Spleen (tissue), 11 donors: ENCODE results near the gene SBK2. TPM values are rescaled to one million over a fixed set of nuclear protein-coding genes. Genes with fewer than 3 reads are reported as not detected.

Source experiments
- DNase-seq: peaks from one replicate; pipeline ENCODE4 v3.0.0-alpha.2; 2020
- H3K27ac ChIP-seq, 8 donors: fragments of 200-600 bp; sonication (generic) in 7 of 8; 1 replicate in 4 of 8; 2 replicates in 4 of 8; pipeline versions ENCODE4 v1.5.0 to v1.8.0; 2016 to 2021; ENCODE audit warnings: inconsistent platforms in 4 of 8, mild to moderate bottlenecking in 4 of 8, moderate library complexity in 1 of 8
- H3K27me3 ChIP-seq, 7 donors: fragments of 200-600 bp; sonication (generic) in 6 of 7; replicated peaks in 1 of 7; 1 replicate in 4 of 7; 2 replicates in 3 of 7; pipeline versions ENCODE4 v1.5.0 to v1.8.0; 2016 to 2021; ENCODE audit warnings: inconsistent platforms in 3 of 7, mild to moderate bottlenecking in 1 of 7
- H3K36me3 ChIP-seq, 6 donors: fragments of 200-600 bp; sonication (generic) in 5 of 6; 1 replicate in 4 of 6; 2 replicates in 2 of 6; pipeline versions ENCODE4 v1.5.0 to v1.8.0; 2016 to 2021; ENCODE audit warnings: inconsistent platforms in 2 of 6
- H3K4me1 ChIP-seq, 6 donors: fragments of 200-600 bp; sonication (generic) in 5 of 6; 1 replicate in 3 of 6; 2 replicates in 3 of 6; pipeline versions ENCODE4 v1.5.0 to v1.8.0; 2016 to 2021; ENCODE audit warnings: inconsistent platforms in 3 of 6
- H3K4me3 ChIP-seq, 8 donors: fragments of 200-600 bp; sonication (generic) in 7 of 8; 1 replicate in 4 of 8; 2 replicates in 4 of 8; pipeline versions ENCODE4 v1.5.0 to v1.8.0; 2016 to 2021; ENCODE audit warnings: inconsistent platforms in 4 of 8, mild to moderate bottlenecking in 4 of 8, moderate library complexity in 2 of 8
- H3K9me3 ChIP-seq, 8 donors: fragments of 200-600 bp; sonication (generic) in 7 of 8; 1 replicate in 4 of 8; 2 replicates in 4 of 8; pipeline versions ENCODE4 v1.5.0 to v1.8.0; 2016 to 2021; ENCODE audit warnings: inconsistent platforms in 4 of 8
- POLR2A ChIP-seq, 3 donors: fragments of 450-650 bp; IDR thresholded peaks; one replicate each; pipeline ENCODE4 v1.5.1; 2017; ENCODE audit warnings: antibody characterized with exemption in 3 of 3, mild to moderate bottlenecking in 1 of 3
- POLR2AphosphoS5 ChIP-seq, 3 donors: sonication (generic); formaldehyde crosslinking; IDR thresholded peaks; one replicate each; pipeline ENCODE4 v1.5.1; 2017; ENCODE audit warnings: antibody characterized with exemption in 3 of 3
- WGBS, 5 donors: extraction: QIAGEN DNeasy Blood & Tissue Kit in 3 of 5; methylation state at CpG; one replicate each; pipeline versions ENCODE4 v1.1.5 to v1.1.7; 2013 to 2018; 5-methylcytosine and 5-hydroxymethylcytosine counted together
- intact Hi-C: fragments of 100-400 bp; cut with DNase I; formaldehyde crosslinking; loops from one replicate; pipeline ENCODE4 v1.15.0; 2023; ENCODE audit warnings: low total_unique reads
- polyA plus RNA-seq, 3 donors: library from polyadenylated mRNA; stranded (reverse); fragments of 200-250 nt; gene quantifications; one replicate each; pipeline ENCODE4 v1.2.1, GENCODE V29; 2013
- total RNA-seq, 7 donors: library from RNA; depleted of rRNA in 3 of 7; stranded (reverse); fragments of >200 nt in 3 of 7; fragmentation: NEBNext Ultra II Directional in 4 of 7; extraction: Animal tissue kit (Norgen Biotek cat#: 25700) in 4 of 7; gene quantifications; one replicate each; pipeline versions ENCODE4 v1.1.0 to v1.2.1, GENCODE V29; 2016 to 2021
- TF ChIP-seq, protein P1 (sequence below), 11 experiments: fragments of 200-600 bp in 7 of 11; fragments of 450-650 bp in 4 of 11; sonication (generic) in 4 of 11; IDR thresholded peaks in 8 of 11; conservative IDR thresholded peaks in 3 of 11; 1 replicate in 7 of 11; 2 replicates in 4 of 11; pipeline versions ENCODE4 v1.4.0 to v1.8.0; 2016 to 2021; ENCODE audit warnings: antibody characterized with exemption in 11 of 11, inconsistent platforms in 4 of 11, mild to moderate bottlenecking in 1 of 11
- donor health status: healthy with polysubstance abuse.
- donor health status: DM: no; HTN: no; CAD: no; lungs with moderate emphysema.
- donor health status: DM: no; HTN: no; CAD: no.
- donor health status: Bipolar disorder and iron deficiency.
- donor health status: healthy.
- donor health status: DM: no; HTN: no; CAD: no.
- donor health status: DM: yes; HTN: yes; CAD: no.

The SBK2 gene
- total and polyA plus RNA-seq, 10 donors: not detected

DNA sequence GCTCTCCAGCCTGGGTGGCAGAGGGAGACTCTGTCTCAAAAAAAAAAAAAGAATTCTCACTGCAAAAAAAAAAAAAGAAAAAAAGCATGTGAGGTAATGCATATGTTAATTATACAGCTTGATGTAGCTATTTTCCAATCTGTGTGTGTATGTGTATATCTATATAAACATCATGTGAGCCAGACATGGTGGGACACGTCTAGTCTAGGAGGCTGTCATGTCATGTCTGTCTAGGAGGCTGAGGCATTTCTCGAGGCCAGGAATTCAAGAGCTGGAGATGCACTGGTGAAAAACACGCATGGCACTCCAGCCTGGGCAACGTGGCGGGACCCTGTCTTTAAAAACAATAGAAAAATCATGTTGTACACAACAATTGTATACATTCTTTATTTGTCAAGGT lies 15.3 kb upstream of the SBK2 start:
- H3K36me3 ChIP-seq: no peaks in the 10 kb centered on the region
- H3K27me3 ChIP-seq: peaks cover 0 to 53% (median 7%) of the 10 kb centered on the region in 7 donors
- TF ChIP-seq, protein P1, sequence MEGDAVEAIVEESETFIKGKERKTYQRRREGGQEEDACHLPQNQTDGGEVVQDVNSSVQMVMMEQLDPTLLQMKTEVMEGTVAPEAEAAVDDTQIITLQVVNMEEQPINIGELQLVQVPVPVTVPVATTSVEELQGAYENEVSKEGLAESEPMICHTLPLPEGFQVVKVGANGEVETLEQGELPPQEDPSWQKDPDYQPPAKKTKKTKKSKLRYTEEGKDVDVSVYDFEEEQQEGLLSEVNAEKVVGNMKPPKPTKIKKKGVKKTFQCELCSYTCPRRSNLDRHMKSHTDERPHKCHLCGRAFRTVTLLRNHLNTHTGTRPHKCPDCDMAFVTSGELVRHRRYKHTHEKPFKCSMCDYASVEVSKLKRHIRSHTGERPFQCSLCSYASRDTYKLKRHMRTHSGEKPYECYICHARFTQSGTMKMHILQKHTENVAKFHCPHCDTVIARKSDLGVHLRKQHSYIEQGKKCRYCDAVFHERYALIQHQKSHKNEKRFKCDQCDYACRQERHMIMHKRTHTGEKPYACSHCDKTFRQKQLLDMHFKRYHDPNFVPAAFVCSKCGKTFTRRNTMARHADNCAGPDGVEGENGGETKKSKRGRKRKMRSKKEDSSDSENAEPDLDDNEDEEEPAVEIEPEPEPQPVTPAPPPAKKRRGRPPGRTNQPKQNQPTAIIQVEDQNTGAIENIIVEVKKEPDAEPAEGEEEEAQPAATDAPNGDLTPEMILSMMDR (IDR thresholded peaks at IDR 0.05 in 8 of 11, conservative IDR thresholded peaks at IDR 0.05 in 3 of 11): no peak
- no peak for TF ChIP-seq POLR2A (IDR thresholded peaks at IDR 0.05)
- TF ChIP-seq POLR2AphosphoS5 (IDR thresholded peaks at IDR 0.05): no peak
- DNase-seq: no peak
- H3K4me1 ChIP-seq: peaks cover 0 to 4% (median 0%) of the 10 kb centered on the region in 6 donors
- WGBS, 5 donors: 77 to 90% (median 81%) methylated on average over 5 of the region's 5 CpGs
- no peaks in the 10 kb centered on the region for H3K9me3 ChIP-seq
- intact Hi-C loops: no loop called here
- H3K27ac ChIP-seq: no peak overlapping the region
- H3K4me3 ChIP-seq: no peak overlapping the region

DNA sequence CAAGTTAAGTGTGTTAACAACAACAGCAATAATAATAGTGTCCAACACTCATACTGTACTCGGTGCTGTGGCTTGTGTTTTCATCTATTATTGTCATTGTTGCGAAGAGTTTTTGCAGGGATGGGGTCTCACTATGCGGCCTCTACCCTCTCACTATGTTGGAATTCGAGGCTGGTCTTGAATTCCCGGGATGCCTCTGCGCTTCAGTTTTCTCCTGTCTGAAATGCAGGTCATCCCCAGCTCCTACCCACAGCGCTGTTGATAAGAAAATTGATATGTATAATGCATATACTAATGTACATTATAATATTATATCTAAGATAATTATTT lies 13.4 kb upstream of the SBK2 start:
- 68 to 83% (median 74%) methylated on average over 7 of the region's 7 CpGs for WGBS, 5 donors
- Histone ChIP-seq H3K9me3 (no peaks in the 10 kb centered on the region), H3K27me3 (peaks cover 0 to 72% (median 9%) of the 10 kb centered on the region in 7 donors), H3K4me1 (peaks cover 0 to 7% (median 0%) of the 10 kb centered on the region in 6 donors), H3K27ac (no peak overlapping the region), H3K36me3 (no peaks in the 10 kb centered on the region), H3K4me3 (no peak overlapping the region)
- no peak for TF ChIP-seq POLR2AphosphoS5 (IDR thresholded peaks at IDR 0.05)
- TF ChIP-seq, protein P1 (IDR thresholded peaks at IDR 0.05 in 8 of 11, conservative IDR thresholded peaks at IDR 0.05 in 3 of 11): no peak
- no peak for TF ChIP-seq POLR2A (IDR thresholded peaks at IDR 0.05)
- no peak for DNase-seq
- intact Hi-C loops: no loop called here

DNA sequence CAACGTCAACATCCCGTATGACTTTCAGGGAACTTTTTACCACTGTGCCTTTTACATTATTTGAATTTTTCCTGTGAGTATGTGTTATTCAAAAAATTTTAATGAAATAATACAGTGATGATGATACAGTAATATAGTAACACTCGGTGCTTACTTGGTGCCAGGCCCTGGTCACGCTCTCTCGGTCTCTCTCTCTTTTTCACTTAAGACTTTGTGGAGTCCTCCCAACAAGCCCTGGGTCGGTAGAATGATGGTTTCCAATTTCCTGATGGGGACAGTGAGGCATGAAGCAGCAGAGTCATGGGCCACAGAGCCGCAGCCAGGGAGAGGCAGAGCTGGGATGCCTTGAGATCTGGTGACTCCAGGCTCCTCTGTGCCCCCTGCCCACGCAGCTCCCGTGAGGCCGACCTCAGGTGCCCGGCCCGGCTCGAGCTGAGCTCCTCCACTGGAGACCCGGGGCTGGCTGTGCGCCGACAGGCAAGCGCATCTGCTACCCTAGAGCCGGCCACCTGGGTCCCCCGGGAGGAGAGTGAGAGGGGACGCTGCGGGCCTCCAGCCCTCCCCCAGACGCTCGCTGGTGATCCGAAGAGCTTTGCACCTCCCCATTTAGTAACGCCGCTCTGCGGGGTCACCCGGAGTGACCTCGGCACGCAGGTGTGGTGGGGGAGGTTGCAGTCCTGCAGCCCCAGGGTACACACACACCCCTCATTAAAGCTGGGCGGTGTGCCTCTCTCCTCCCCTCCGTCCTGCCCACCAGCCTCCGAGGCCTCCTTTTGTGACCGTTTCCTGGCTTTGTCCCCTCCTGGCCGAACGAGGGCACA lies 12.8 kb upstream of the SBK2 start:
- intact Hi-C loops: no loop called here
- WGBS, 5 donors: 39 to 62% (median 52%) methylated on average over 17 to 36 of the region's 36 CpGs
- no peak overlapping the region for H3K27ac ChIP-seq
- no peak for DNase-seq
- H3K4me3 ChIP-seq: no peak overlapping the region
- no peaks in the 10 kb centered on the region for H3K36me3 ChIP-seq
- H3K27me3 ChIP-seq: peaks cover 0 to 78% (median 9%) of the 10 kb centered on the region in 7 donors
- H3K4me1 ChIP-seq: peaks cover 0 to 7% (median 0%) of the 10 kb centered on the region in 6 donors
- H3K9me3 ChIP-seq: no peaks in the 10 kb centered on the region
- TF ChIP-seq POLR2AphosphoS5 (IDR thresholded peaks at IDR 0.05): no peak
- TF ChIP-seq POLR2A (IDR thresholded peaks at IDR 0.05): no peak
- TF ChIP-seq, protein P1 (IDR thresholded peaks at IDR 0.05 in 8 of 11, conservative IDR thresholded peaks at IDR 0.05 in 3 of 11): no peak

DNA sequence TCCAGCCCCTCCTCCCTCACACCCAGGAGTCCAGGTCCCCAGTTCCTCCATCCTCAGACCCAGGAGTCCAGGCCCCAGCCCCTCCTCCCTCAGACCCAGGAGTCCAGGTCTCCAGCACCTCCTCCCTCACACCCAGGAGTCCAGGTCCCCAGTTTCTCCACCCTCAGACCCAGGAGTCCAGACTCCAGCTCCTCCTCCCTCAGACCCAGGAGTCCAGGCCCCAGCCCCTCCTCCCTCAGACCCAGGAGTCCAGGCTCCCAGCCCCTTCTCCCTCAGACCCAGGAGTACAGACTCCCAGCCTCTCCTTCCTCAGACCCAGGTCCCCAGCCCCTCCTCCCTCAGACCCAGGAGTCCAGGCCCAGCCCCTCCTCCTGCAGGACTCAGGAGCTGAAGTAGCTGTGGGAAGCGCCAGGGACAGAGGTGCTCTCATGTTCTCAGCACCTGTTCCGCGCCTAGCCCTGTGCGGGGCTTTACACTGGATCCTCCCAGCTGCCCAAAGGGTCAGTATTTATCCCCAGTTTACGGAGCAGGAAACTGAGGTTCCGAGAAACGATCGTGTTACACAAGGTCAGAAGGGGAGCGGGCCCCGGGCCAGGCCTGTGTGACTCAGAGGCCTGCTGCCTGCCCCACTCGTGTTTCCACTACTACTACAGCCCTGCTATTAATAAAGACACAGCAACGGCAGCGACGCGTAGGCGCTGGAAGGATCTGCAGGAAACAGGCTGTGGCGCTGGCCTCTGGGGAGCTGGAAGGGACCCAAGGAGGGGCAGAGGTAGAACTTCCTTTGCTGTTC lies 10.1 kb upstream of the SBK2 start:
- WGBS, 5 donors: 14 to 19% (median 18%) methylated on average over 13 to 17 of the region's 17 CpGs
- Histone ChIP-seq H3K27ac (peak overlapping the region in 1 of 8 donors; percentile 13), H3K36me3 (no peaks in the 10 kb centered on the region), H3K27me3 (peaks cover 0 to 76% (median 9%) of the 10 kb centered on the region in 7 donors), H3K9me3 (no peaks in the 10 kb centered on the region), H3K4me1 (peaks cover 0 to 7% (median 0%) of the 10 kb centered on the region in 6 donors), H3K4me3 (no peak overlapping the region)
- intact Hi-C loops: no loop called here
- DNase-seq: no peak
- TF ChIP-seq, protein P1 (IDR thresholded peaks at IDR 0.05 in 8 of 11, conservative IDR thresholded peaks at IDR 0.05 in 3 of 11): no peak
